Left lung (tissue), 10 donors: Measurements from ENCODE around the gene DNAJC24. TPM values are rescaled to one million over a fixed set of nuclear protein-coding genes. Genes with fewer than 3 reads are reported as not detected.

ENCODE experiments used
- ATAC-seq: fragments of 200-7000 bp; cut with Tn5 transposase; one replicate; pipeline ENCODE4 v1.9.1; 2020; ENCODE audit warnings: moderate library complexity
- DNase-seq, 4 donors: peaks; one replicate each; pipeline ENCODE4 v3.0.0-alpha.2; 2013 to 2020
- H3K27ac ChIP-seq, 2 donors: fragments of 200-600 bp; sonication (generic) in 1 of 2; one replicate each; pipeline versions ENCODE4 v1.5.0 to v1.8.0; 2020 to 2021
- H3K27me3 ChIP-seq, 2 donors: fragments of 200-600 bp; sonication (generic) in 1 of 2; one replicate each; pipeline versions ENCODE4 v1.5.0 to v1.8.0; 2020 to 2021
- H3K36me3 ChIP-seq, 2 donors: fragments of 200-600 bp; sonication (generic) in 1 of 2; one replicate each; pipeline versions ENCODE4 v1.5.0 to v1.8.0; 2020 to 2021
- H3K4me1 ChIP-seq, 2 donors: fragments of 200-600 bp; one replicate each; pipeline ENCODE4 v1.8.0; 2021
- H3K4me3 ChIP-seq, 2 donors: fragments of 200-600 bp; sonication (generic) in 1 of 2; one replicate each; pipeline versions ENCODE4 v1.5.0 to v1.8.0; 2020 to 2021; ENCODE audit warnings: mild to moderate bottlenecking in 1 of 2
- H3K9me3 ChIP-seq, 2 donors: fragments of 200-600 bp; sonication (generic) in 1 of 2; one replicate each; pipeline versions ENCODE4 v1.5.0 to v1.8.0; 2020 to 2021
- CTCF ChIP-seq, 2 donors: fragments of 200-600 bp; sonication (generic) in 1 of 2; IDR thresholded peaks; one replicate each; pipeline versions ENCODE4 v1.5.0 to v1.8.0; 2021; ENCODE audit warnings: antibody characterized with exemption in 2 of 2
- intact Hi-C, 2 donors: fragments of 100-400 bp; cut with DNase I; formaldehyde crosslinking; loops; one replicate each; pipeline versions ENCODE4 v1.11.2 to v1.14.2; 2022
- polyA plus RNA-seq, 6 donors: library from polyadenylated mRNA; unstranded; fragments of 120-200 nt; gene quantifications; one replicate each; pipeline ENCODE4 v1.2.1, GENCODE V29; 2013; ENCODE audit not compliant: insufficient read length in 6 of 6
- total RNA-seq, 2 donors: library from RNA; stranded (reverse); fragmentation: NEBNext Ultra II Directional; extraction: Animal tissue kit (Norgen Biotek cat#: 25700); gene quantifications; one replicate each; pipeline ENCODE4 v1.2.1, GENCODE V29; 2021
- donor health status: DM: no; HTN: yes; CAD: no.
- donor health status: DM: no; HTN: no; CAD: no.

DNAJC24 gene
- total and polyA plus RNA-seq, 8 donors = 10.8 to 30.3 (median 27.5) TPM

DNA sequence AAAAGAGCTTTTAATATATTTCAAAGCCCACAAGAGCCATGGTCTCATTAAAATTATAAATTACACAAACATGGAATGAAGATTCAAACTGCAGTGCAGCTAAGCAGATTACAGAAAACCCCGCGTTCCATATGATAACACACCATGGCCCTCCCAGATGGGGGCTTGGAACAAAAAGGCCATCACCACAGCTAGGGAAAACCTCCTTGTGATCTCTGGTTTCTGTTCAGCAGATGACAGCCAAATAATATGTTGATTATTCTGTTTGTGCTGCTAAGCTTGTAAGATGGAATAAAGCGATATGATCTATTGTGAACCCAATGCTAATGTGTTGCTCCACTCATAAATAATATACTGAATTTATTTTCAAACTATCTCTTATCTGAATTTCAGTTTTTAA is 111.3 kb downstream of the DNAJC24 start:
- Histone ChIP-seq H3K27me3 (no peaks in the 10 kb centered on the region), H3K4me1 (no peaks in the 10 kb centered on the region), H3K9me3 (no peaks in the 10 kb centered on the region), H3K4me3 (no peak overlapping the region), H3K36me3 (no peaks in the 10 kb centered on the region), H3K27ac (no peak overlapping the region)
- ATAC-seq (no peak), DNase-seq (no peak)
- intact Hi-C loops = no loop called here
- no peak for TF ChIP-seq CTCF (IDR thresholded peaks at IDR 0.05)

Other genes with a start within 250 kb of the DNAJC24 start
- gene DCDC1, start 121 bp upstream of the DNAJC24 start, total RNA-seq = 1 to 10 TPM in 1 of 2 donors, under 1 TPM in 1; 0.09 to 1.8 TPM
- gene DCDC1, start 121 bp upstream of the DNAJC24 start, polyA plus RNA-seq = 1 to 10 TPM; 1.3 to 3.3 (median 2.6) TPM
- gene IMMP1L, start 139.8 kb downstream of the DNAJC24 start, total RNA-seq = 10 to 100 TPM; 15.8 to 23.6 TPM
- gene IMMP1L, start 139.8 kb downstream of the DNAJC24 start, polyA plus RNA-seq = 10 to 100 TPM; 40.0 to 51.3 (median 48.2) TPM
- 10 to 100 TPM; 15.5 to 17.2 TPM for gene ELP4, start 139.9 kb downstream of the DNAJC24 start, total RNA-seq
- 10 to 100 TPM; 19.9 to 26.0 (median 22.9) TPM for gene ELP4, start 139.9 kb downstream of the DNAJC24 start, polyA plus RNA-seq